ENCODE data around the gene CLCN7. TPM values are rescaled to one million over a fixed set of nuclear protein-coding genes. Genes with fewer than 3 reads are reported as not detected.

CLCN7 gene
- total and polyA plus RNA-seq, 2 of the 8 experiments (the other 6 are each of a cell fraction or from before 2014, with no cell fraction given) = 38.6 to 81.5 TPM

DNA sequence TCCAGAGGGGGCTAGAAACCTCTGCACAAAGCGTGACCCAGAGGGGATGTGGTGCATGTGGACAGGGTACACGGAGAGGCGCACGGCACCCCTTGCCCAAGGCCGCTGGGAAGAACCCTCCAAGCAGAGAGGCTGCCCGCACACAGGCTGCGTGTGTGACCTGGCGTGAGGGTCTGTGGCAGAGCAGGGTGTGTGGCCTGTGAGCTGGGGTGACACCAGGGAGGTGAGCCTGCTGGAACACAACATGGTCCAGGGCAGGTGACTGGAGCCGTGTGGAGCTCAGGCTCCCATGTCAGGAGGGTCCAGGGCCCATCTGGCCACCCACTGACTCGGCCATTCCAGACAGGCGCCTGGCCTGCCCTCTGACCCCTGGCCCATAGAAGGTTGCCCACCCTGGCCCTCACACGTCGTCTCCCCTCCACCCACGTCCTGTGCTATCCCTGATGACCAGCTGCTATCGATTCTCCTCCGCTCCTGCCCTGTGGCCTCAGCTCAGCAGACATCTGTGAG, 43.9 kb upstream of the CLCN7 start:
- H3K14ac ChIP-seq (ENCODE audit: insufficient read length) = no peak overlapping the region
- H3K56ac ChIP-seq (replicated peaks; ENCODE audit: insufficient read length, low read depth, low read length) = no peak overlapping the region
- H2AK5ac ChIP-seq (ENCODE audit: low read depth, low read length) = no peak overlapping the region
- no peak overlapping the region for H4K5ac ChIP-seq (ENCODE audit: insufficient read length, low read depth, low read length)
- H2AFZ ChIP-seq (ENCODE audit: low read length) = no peak overlapping the region
- H2BK20ac ChIP-seq (ENCODE audit: low read length) = no peak overlapping the region
- H3K4ac ChIP-seq (replicated peaks; ENCODE audit: insufficient read length, low read depth, low read length) = no peak overlapping the region
- no peak overlapping the region for H2BK5ac ChIP-seq (ENCODE audit: low read depth, low read length)
- peaks cover 0 to 2% of the 10 kb centered on the region in 2 experiments; a peak in 2 of 4 replicates for H3K9me3 ChIP-seq (ENCODE audit: insufficient read depth in 2 of 2, low read depth in 1 of 2, low read length in 1 of 2)
- no peaks in the 10 kb centered on the region for H3K27me3 ChIP-seq (replicated peaks in 1 of 4; ENCODE audit: control insufficient read depth in 3 of 4, extremely low read depth in 1 of 4, insufficient read depth in 3 of 4, low read length in 3 of 4)
- TF ChIP-seq SP1 (IDR thresholded peaks at IDR 0.05; ENCODE audit: low read depth, low read length) (no peak), CTBP2 (IDR thresholded peaks at IDR 0.05; ENCODE audit: borderline replicate concordance, insufficient read depth, insufficient read length, low read length) (no peak)
- FAIRE-seq (no peak), DNase-seq (ENCODE audit: low read depth in 1 of 2, low spot score in 2 of 2) (no peak)
- H4K91ac ChIP-seq (replicated peaks; ENCODE audit: insufficient read length, low read length) = no peak overlapping the region
- H4K20me1 ChIP-seq (replicated peaks in 1 of 2; ENCODE audit: control insufficient read depth in 1 of 2, insufficient read depth in 2 of 2, low read length in 2 of 2) = no peaks in the 10 kb centered on the region
- 94% methylated on average over 15 of the region's 16 CpGs; no CpG with 5 or more reads in 1 of the 2 experiments for WGBS, 2 experiments (ENCODE audit: extremely low coverage in 1 of 2, insufficient coverage in 1 of 2, insufficient read length in 1 of 2, insufficient replicate concordance in 2 of 2, low coverage in 1 of 2, low lambda C conversion rate in 2 of 2, missing lambda C conversion rate in 1 of 2)
- H2BK120ac ChIP-seq (replicated peaks; ENCODE audit: low read depth, low read length) = no peak overlapping the region
- no peak overlapping the region for H3K4me3 ChIP-seq (ENCODE audit: extremely low read depth in 1 of 4, insufficient read depth in 2 of 4, low read depth in 3 of 4, low read length in 4 of 4)
- POLR2A ChIA-PET (ENCODE audit: partially characterized antibody) = interaction anchor here (0.7 to 2.2 kb wide), 5 partner anchors 8 to 24 kb away, joined by 3 to 7 read pairs (median 5); no protein-coding TSS in a partner anchor
- no peaks in the 10 kb centered on the region for H3K79me2 ChIP-seq (ENCODE audit: control insufficient read depth in 1 of 2, insufficient read depth in 2 of 2, low read length in 2 of 2)
- H3K23ac ChIP-seq (ENCODE audit: insufficient read length) = no peak overlapping the region
- H3K9ac ChIP-seq (replicated peaks in 1 of 4; ENCODE audit: extremely low read depth in 1 of 4, low read depth in 3 of 4, low read length in 3 of 4) = no peak overlapping the region
- no peak overlapping the region for H3K27ac ChIP-seq (ENCODE audit: low read depth, low read length)
- no peak overlapping the region for H4K8ac ChIP-seq (ENCODE audit: extremely low read depth, insufficient read depth, low read length)
- H3K36me3 ChIP-seq (ENCODE audit: control insufficient read depth in 2 of 4, insufficient read depth in 4 of 4, low read length in 3 of 4) = peaks cover 0 to 3% (median 0%) of the 10 kb centered on the region in 4 experiments; a peak in 2 of 8 replicates
- no peak overlapping the region for H2BK15ac ChIP-seq (ENCODE audit: low read length)
- CTCF ChIA-PET (ENCODE audit: partially characterized antibody) = interaction anchor here (1.2 kb wide), 1 partner anchor 137 kb away, joined by 3 read pairs; no protein-coding TSS in a partner anchor
- H3K4me1 ChIP-seq (replicated peaks in 1 of 4; ENCODE audit: control insufficient read depth in 3 of 4, insufficient read depth in 4 of 4, low read length in 3 of 4) = no peaks in the 10 kb centered on the region
- no peak overlapping the region for H3K4me2 ChIP-seq (ENCODE audit: insufficient read depth in 1 of 2, low read depth in 2 of 2, low read length in 2 of 2)
- no peaks in the 10 kb centered on the region for H3K23me2 ChIP-seq (ENCODE audit: low read depth, low read length)
- no peaks in the 10 kb centered on the region; the same call in 1 of the 2 replicates for H3K79me1 ChIP-seq (ENCODE audit: low read depth, low read length)
- no peak overlapping the region for H3K18ac ChIP-seq (ENCODE audit: extremely low read depth, low read length)
- H2BK12ac ChIP-seq (ENCODE audit: low read depth, low read length) = no peak overlapping the region
